KMS-11 (cell line): ENCODE measurements around the gene TBCD.

Source experiments
- H2AFZ ChIP-seq: fragments of 200-600 bp; sonication (generic); 2 replicates; pipeline ENCODE4 v1.6.1; 2016; ENCODE audit warnings: antibody characterized with exemption, mixed run types, low read depth
- H3K27ac ChIP-seq: fragments of 200-600 bp; sonication (generic); 2 replicates; pipeline ENCODE4 v1.6.1; 2016; ENCODE audit warnings: mild to moderate bottlenecking, mixed run types
- H3K27me3 ChIP-seq: fragments of 200-600 bp; sonication (generic); 2 replicates; pipeline ENCODE4 v1.6.1; 2017; ENCODE audit warnings: mild to moderate bottlenecking, low read depth, mixed run types, moderate library complexity; ENCODE audit not compliant: insufficient read depth
- H3K36me3 ChIP-seq: fragments of 200-600 bp; sonication (generic); 2 replicates; pipeline ENCODE4 v1.6.1; 2017; ENCODE audit warnings: mild to moderate bottlenecking, mixed run types; ENCODE audit not compliant: insufficient read depth
- H3K4me1 ChIP-seq: fragments of 200-600 bp; sonication (generic); 2 replicates; pipeline ENCODE4 v1.6.1; 2016; ENCODE audit warnings: mild to moderate bottlenecking, low read depth, mixed run types; ENCODE audit not compliant: poor library complexity, severe bottlenecking
- H3K4me2 ChIP-seq: fragments of 200-600 bp; sonication (generic); 2 replicates; pipeline ENCODE4 v1.7.0; 2016; ENCODE audit warnings: mild to moderate bottlenecking, mixed run types
- H3K4me3 ChIP-seq: fragments of 200-600 bp; sonication (generic); IDR thresholded peaks from 2 replicates; pipeline ENCODE4 v1.6.1; 2017; ENCODE audit warnings: low read depth, low read length, mixed read lengths; ENCODE audit not compliant: insufficient read depth
- H3K79me2 ChIP-seq: fragments of 200-600 bp; sonication (generic); 2 replicates; pipeline ENCODE4 v1.6.1; 2016; ENCODE audit warnings: low read depth, mixed run types; ENCODE audit not compliant: insufficient read depth
- H3K9ac ChIP-seq: fragments of 200-600 bp; sonication (generic); 2 replicates; pipeline ENCODE4 v1.6.1; 2016; ENCODE audit warnings: mild to moderate bottlenecking, mixed run types
- H4K20me1 ChIP-seq: fragments of 200-600 bp; sonication (generic); 2 replicates; pipeline ENCODE4 v1.6.1; 2016; ENCODE audit warnings: mild to moderate bottlenecking, mixed run types; ENCODE audit not compliant: insufficient read depth
- TF ChIP-seq, protein P1 (sequence below): fragments of 200-600 bp; sonication (generic); conservative IDR thresholded peaks from 2 replicates; pipeline ENCODE4 v1.6.1; 2017; ENCODE audit warnings: low read depth, mild to moderate bottlenecking, antibody characterized with exemption, low read length, moderate library complexity, mixed read lengths

The TBCD gene

GRCh38 chr17:82931699-82932517 lies 180.0 kb downstream of the TBCD start:
- no peak overlapping the region for H3K4me3 ChIP-seq
- no peak overlapping the region for H3K9ac ChIP-seq
- no peak overlapping the region for H3K4me2 ChIP-seq
- H3K27ac ChIP-seq, result no peak overlapping the region
- H3K36me3 ChIP-seq, result no peaks in the 10 kb centered on the region; the same call in 1 of the 2 replicates
- H3K79me2 ChIP-seq, result no peaks in the 10 kb centered on the region
- H4K20me1 ChIP-seq, result no peaks in the 10 kb centered on the region
- TF ChIP-seq, protein P1, sequence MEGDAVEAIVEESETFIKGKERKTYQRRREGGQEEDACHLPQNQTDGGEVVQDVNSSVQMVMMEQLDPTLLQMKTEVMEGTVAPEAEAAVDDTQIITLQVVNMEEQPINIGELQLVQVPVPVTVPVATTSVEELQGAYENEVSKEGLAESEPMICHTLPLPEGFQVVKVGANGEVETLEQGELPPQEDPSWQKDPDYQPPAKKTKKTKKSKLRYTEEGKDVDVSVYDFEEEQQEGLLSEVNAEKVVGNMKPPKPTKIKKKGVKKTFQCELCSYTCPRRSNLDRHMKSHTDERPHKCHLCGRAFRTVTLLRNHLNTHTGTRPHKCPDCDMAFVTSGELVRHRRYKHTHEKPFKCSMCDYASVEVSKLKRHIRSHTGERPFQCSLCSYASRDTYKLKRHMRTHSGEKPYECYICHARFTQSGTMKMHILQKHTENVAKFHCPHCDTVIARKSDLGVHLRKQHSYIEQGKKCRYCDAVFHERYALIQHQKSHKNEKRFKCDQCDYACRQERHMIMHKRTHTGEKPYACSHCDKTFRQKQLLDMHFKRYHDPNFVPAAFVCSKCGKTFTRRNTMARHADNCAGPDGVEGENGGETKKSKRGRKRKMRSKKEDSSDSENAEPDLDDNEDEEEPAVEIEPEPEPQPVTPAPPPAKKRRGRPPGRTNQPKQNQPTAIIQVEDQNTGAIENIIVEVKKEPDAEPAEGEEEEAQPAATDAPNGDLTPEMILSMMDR, result no peak
- H3K4me1 ChIP-seq, result no peaks in the 10 kb centered on the region
- no peaks in the 10 kb centered on the region for H3K27me3 ChIP-seq
- H2AFZ ChIP-seq, result no peak overlapping the region

GRCh38 chr17:82932518-82933310 lies 180.8 kb downstream of the TBCD start:
- H3K9ac ChIP-seq, result no peak overlapping the region
- H3K27ac ChIP-seq, result no peak overlapping the region
- H3K27me3 ChIP-seq, result no peaks in the 10 kb centered on the region
- TF ChIP-seq, protein P1, result no peak
- H3K79me2 ChIP-seq, result no peaks in the 10 kb centered on the region
- no peaks in the 10 kb centered on the region for H3K4me1 ChIP-seq
- H3K36me3 ChIP-seq, result no peaks in the 10 kb centered on the region; the same call in 1 of the 2 replicates
- no peak overlapping the region for H3K4me3 ChIP-seq
- H2AFZ ChIP-seq, result no peak overlapping the region
- no peaks in the 10 kb centered on the region for H4K20me1 ChIP-seq
- no peak overlapping the region for H3K4me2 ChIP-seq

DNA sequence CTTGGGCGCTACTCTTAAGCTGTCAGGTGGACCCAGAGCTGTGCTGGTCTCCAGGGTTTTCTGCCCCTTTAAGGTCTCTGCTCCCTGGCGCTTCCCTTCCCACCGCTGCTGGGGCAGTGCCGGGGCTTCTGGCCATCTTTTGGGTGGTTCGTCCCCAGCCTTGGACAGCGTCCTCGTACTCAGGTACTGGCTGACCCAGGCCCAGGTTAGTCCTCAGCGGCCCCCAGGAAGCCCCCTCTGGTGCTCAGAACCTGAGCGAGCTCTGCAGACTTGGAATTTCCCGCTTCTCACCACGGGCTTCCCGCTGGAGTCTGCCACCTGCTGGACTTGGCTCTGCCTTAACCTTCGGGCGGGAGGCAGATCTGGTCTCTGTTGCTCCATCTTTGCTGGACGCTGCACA lies 182.0 kb downstream of the TBCD start:
- H4K20me1 ChIP-seq, result no peaks in the 10 kb centered on the region
- no peak overlapping the region for H3K4me3 ChIP-seq
- no peaks in the 10 kb centered on the region for H3K79me2 ChIP-seq
- no peak overlapping the region for H2AFZ ChIP-seq
- H3K27me3 ChIP-seq, result no peaks in the 10 kb centered on the region
- no peak overlapping the region for H3K9ac ChIP-seq
- peaks cover under 1% of the 10 kb centered on the region; the same call in 1 of the 2 replicates for H3K36me3 ChIP-seq
- H3K4me2 ChIP-seq, result no peak overlapping the region
- TF ChIP-seq, protein P1, result no peak
- H3K27ac ChIP-seq, result no peak overlapping the region
- no peaks in the 10 kb centered on the region for H3K4me1 ChIP-seq

DNA sequence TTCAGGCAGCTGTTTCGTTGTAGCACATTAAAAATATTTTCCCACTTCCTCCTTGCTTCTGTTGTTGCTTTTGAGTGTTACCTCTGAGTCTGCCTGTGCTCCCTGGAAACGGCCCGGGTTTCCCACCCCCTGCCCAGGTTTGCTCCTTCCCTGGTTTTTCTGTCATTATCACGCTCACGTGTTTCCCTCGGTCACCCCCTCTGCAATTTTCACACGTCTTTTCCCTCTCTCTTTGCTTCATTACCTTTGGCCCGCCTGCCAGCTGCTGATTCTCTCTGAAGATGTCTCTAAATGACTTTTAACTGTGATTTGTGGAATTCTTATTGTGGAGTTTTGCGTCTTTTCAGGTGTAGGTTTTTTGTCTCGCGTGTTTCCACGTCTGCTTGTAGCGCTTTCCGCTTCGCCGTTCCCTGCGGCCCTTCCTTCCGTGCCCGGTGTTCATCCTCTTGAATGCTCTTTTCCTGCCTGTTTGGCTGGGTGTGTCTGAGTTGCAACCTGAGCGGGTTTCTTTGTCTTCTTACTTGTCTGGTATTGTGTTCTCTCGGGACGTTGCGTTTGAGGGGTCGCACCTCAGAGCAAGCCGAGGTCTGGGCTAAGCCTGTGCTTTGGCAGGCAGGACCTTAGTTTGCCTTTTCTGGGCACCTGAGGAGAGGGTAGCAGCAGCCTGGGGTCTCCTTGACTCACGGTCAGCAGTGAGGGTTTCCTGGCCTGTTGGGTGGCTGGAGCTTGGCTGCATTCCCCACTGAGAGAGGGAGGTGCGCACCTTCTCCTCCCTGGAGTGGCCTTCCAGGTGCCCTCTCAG lies 184.3 kb downstream of the TBCD start:
- H3K27me3 ChIP-seq, result no peaks in the 10 kb centered on the region
- TF ChIP-seq, protein P1, result no peak
- no peaks in the 10 kb centered on the region for H3K4me1 ChIP-seq
- no peaks in the 10 kb centered on the region for H3K79me2 ChIP-seq
- H4K20me1 ChIP-seq, result no peaks in the 10 kb centered on the region
- no peak overlapping the region for H3K4me2 ChIP-seq
- peaks cover 3% of the 10 kb centered on the region; the same call in 1 of the 2 replicates for H3K36me3 ChIP-seq
- H3K4me3 ChIP-seq, result no peak overlapping the region
- H2AFZ ChIP-seq, result no peak overlapping the region
- H3K27ac ChIP-seq, result no peak overlapping the region
- no peak overlapping the region for H3K9ac ChIP-seq
